BLaER1 (cell line): ENCODE measurements around the gene TNFSF13B.

Experiments used
- H3K27ac ChIP-seq: shearing (Covaris generic); formaldehyde crosslinking; 2 replicates; pipeline ENCODE4 v1.8.1; 2022
- H3K27me3 ChIP-seq: shearing (Covaris generic); formaldehyde crosslinking; 2 replicates; pipeline ENCODE4 v1.8.1; 2022
- H3K36me3 ChIP-seq: shearing (Covaris generic); formaldehyde crosslinking; 2 replicates; pipeline ENCODE4 v1.8.1; 2022
- H3K4me1 ChIP-seq: shearing (Covaris generic); formaldehyde crosslinking; 2 replicates; pipeline ENCODE4 v1.8.1; 2022
- H3K4me2 ChIP-seq: shearing (Covaris generic); formaldehyde crosslinking; 2 replicates; pipeline ENCODE4 v1.8.1; 2022
- H3K4me3 ChIP-seq: shearing (Covaris generic); formaldehyde crosslinking; 2 replicates; pipeline ENCODE4 v1.8.1; 2022
- H3K9ac ChIP-seq: shearing (Covaris generic); formaldehyde crosslinking; 2 replicates; pipeline ENCODE4 v1.8.1; 2022
- H3K9me3 ChIP-seq: shearing (Covaris generic); formaldehyde crosslinking; 2 replicates; pipeline ENCODE4 v1.8.1; 2022
- H4K20me1 ChIP-seq: shearing (Covaris generic); formaldehyde crosslinking; 2 replicates; pipeline ENCODE4 v1.8.1; 2022
- Cebpa-rat ChIP-seq: shearing (Covaris generic); IDR thresholded peaks from 2 replicates; pipeline ENCODE4 v1.8.1; 2022

Gene TNFSF13B

GRCh38 chr13:108313382-108313781, 43.9 kb downstream of the TNFSF13B start:
- Histone ChIP-seq H4K20me1 (no peaks in the 10 kb centered on the region), H3K27me3 (no peaks in the 10 kb centered on the region), H3K9ac (no peak overlapping the region), H3K36me3 (no peaks in the 10 kb centered on the region), H3K4me3 (no peak overlapping the region), H3K27ac (no peak overlapping the region), H3K4me1 (no peaks in the 10 kb centered on the region), H3K9me3 (peaks cover 14% of the 10 kb centered on the region), H3K4me2 (no peak overlapping the region)
- no peak for TF ChIP-seq Cebpa-rat

GRCh38 chr13:108315273-108315672, 45.8 kb downstream of the TNFSF13B start:
- Histone ChIP-seq H3K9ac (no peak overlapping the region), H3K4me1 (no peaks in the 10 kb centered on the region), H3K27ac (no peak overlapping the region), H3K4me2 (no peak overlapping the region), H4K20me1 (no peaks in the 10 kb centered on the region), H3K27me3 (no peaks in the 10 kb centered on the region), H3K36me3 (no peaks in the 10 kb centered on the region), H3K4me3 (no peak overlapping the region), H3K9me3 (peaks cover 9% of the 10 kb centered on the region)
- no peak for TF ChIP-seq Cebpa-rat

DNA sequence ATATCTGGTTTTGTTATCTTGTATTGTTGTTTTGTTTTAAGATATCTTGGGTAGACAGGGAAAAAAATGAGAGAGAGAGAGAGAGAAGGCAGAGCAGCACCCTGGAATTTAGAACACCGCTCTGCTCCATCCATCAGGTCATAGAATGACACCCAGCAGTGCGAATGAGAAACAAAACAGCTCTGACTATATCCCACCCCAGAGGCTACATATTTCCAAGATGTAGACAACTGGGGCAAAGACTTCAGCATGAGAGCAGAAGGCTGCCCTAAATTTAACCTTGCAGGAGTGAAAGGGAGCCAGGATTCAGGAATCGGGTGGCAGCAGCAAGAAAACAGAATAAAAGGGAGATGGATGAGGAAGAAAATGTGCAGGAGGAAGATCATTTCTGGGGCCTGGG, 46.5 kb downstream of the TNFSF13B start:
- Histone ChIP-seq H3K4me2 (no peak overlapping the region), H3K27ac (no peak overlapping the region), H4K20me1 (no peaks in the 10 kb centered on the region), H3K27me3 (no peaks in the 10 kb centered on the region), H3K36me3 (no peaks in the 10 kb centered on the region), H3K9me3 (peaks cover 9% of the 10 kb centered on the region), H3K9ac (no peak overlapping the region), H3K4me3 (no peak overlapping the region), H3K4me1 (no peaks in the 10 kb centered on the region)
- TF ChIP-seq Cebpa-rat, result no peak

GRCh38 chr13:108316413-108316812, 46.9 kb downstream of the TNFSF13B start:
- H4K20me1 ChIP-seq, result no peaks in the 10 kb centered on the region
- no peaks in the 10 kb centered on the region for H3K27me3 ChIP-seq
- no peak overlapping the region for H3K4me3 ChIP-seq
- H3K4me2 ChIP-seq, result no peak overlapping the region
- H3K9me3 ChIP-seq, result peaks cover 7% of the 10 kb centered on the region
- TF ChIP-seq Cebpa-rat, result no peak
- no peaks in the 10 kb centered on the region for H3K36me3 ChIP-seq
- no peak overlapping the region for H3K27ac ChIP-seq
- H3K9ac ChIP-seq, result no peak overlapping the region
- H3K4me1 ChIP-seq, result no peaks in the 10 kb centered on the region

GRCh38 chr13:108322206-108322824, 52.8 kb downstream of the TNFSF13B start:
- Histone ChIP-seq H3K4me3 (no peak overlapping the region), H3K9ac (no peak overlapping the region), H4K20me1 (no peaks in the 10 kb centered on the region), H3K4me1 (0 out of 2 replicates have a peak, but pooled peaks cover 7% of the 10 kb centered on the region), H3K27ac (no peak overlapping the region), H3K9me3 (no peaks in the 10 kb centered on the region), H3K27me3 (no peaks in the 10 kb centered on the region), H3K4me2 (no peak overlapping the region), H3K36me3 (no peaks in the 10 kb centered on the region)
- no peak for TF ChIP-seq Cebpa-rat

GRCh38 chr13:108323031-108323430, 53.5 kb downstream of the TNFSF13B start:
- H3K27ac ChIP-seq, result no peak overlapping the region
- no peak overlapping the region for H3K4me3 ChIP-seq
- no peaks in the 10 kb centered on the region for H3K36me3 ChIP-seq
- 0 out of 2 replicates have a peak, but pooled peaks cover 7% of the 10 kb centered on the region for H3K4me1 ChIP-seq
- H3K9me3 ChIP-seq, result no peaks in the 10 kb centered on the region
- H3K4me2 ChIP-seq, result no peak overlapping the region
- no peak for TF ChIP-seq Cebpa-rat
- H3K27me3 ChIP-seq, result no peaks in the 10 kb centered on the region
- no peaks in the 10 kb centered on the region for H4K20me1 ChIP-seq
- no peak overlapping the region for H3K9ac ChIP-seq

- Histone ChIP-seq H3K4me1 (0 out of 2 replicates have a peak, but pooled peaks cover 7% of the 10 kb centered on the region), H4K20me1 (no peaks in the 10 kb centered on the region), H3K9me3 (no peaks in the 10 kb centered on the region), H3K27me3 (no peaks in the 10 kb centered on the region), H3K36me3 (no peaks in the 10 kb centered on the region), H3K4me2 (no peak overlapping the region), H3K4me3 (no peak overlapping the region), H3K27ac (no peak overlapping the region), H3K9ac (no peak overlapping the region)
- TF ChIP-seq Cebpa-rat, result no peak
Observed at GRCh38 chr13:108325863-108326262, 56.3 kb downstream of the TNFSF13B start.

DNA sequence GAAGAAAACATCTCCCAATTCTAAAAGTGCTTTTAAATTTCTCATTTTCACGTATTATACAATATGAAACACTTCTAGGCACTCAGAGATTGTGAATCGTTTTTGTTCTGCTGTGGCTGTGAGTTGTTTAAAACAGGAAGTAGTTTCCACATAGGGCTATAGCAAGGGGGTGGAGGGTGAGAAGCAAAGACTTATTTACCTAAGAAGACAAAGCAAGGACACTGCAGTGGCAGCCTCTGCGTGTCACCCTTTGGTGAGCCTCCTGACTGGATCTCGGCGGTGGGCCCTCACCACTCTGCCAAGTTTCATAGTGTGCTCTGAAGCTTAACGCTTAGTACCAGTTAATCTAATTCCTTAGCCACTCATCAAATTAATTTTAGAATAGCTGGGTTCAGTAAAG, 56.8 kb downstream of the TNFSF13B start:
- Histone ChIP-seq H3K27me3 (no peaks in the 10 kb centered on the region), H3K4me1 (0 out of 2 replicates have a peak, but pooled peaks cover 7% of the 10 kb centered on the region), H3K27ac (no peak overlapping the region), H3K4me3 (no peak overlapping the region), H3K9ac (no peak overlapping the region), H3K4me2 (no peak overlapping the region), H3K9me3 (no peaks in the 10 kb centered on the region), H4K20me1 (no peaks in the 10 kb centered on the region), H3K36me3 (no peaks in the 10 kb centered on the region)
- no peak for TF ChIP-seq Cebpa-rat

DNA sequence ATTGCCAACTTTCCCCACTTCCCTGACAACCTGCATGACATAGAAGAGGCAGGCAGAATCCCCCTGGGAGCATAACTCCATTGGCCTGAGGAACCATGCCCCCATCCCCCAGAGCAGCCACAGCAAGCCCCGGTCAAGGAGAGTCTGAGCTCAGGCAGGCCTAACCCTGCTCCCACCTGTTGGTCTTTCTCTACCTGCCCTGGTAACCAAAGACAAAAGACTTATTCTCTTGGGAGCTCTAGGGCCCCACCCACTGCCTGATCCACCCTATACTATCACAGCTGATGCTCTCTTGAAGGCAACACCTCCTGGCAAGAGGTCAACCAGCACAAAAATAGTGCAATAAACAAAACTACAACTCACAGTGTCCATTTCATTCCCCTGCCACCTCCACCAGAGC, 59.3 kb downstream of the TNFSF13B start:
- 0 out of 2 replicates have a peak, but pooled peaks cover 7% of the 10 kb centered on the region for H3K4me1 ChIP-seq
- H3K27me3 ChIP-seq, result no peaks in the 10 kb centered on the region
- H3K27ac ChIP-seq, result no peak overlapping the region
- H3K9me3 ChIP-seq, result no peaks in the 10 kb centered on the region
- no peak for TF ChIP-seq Cebpa-rat
- no peak overlapping the region for H3K9ac ChIP-seq
- H3K4me3 ChIP-seq, result no peak overlapping the region
- H3K36me3 ChIP-seq, result no peaks in the 10 kb centered on the region
- H3K4me2 ChIP-seq, result no peak overlapping the region
- H4K20me1 ChIP-seq, result no peaks in the 10 kb centered on the region

- no peak for TF ChIP-seq Cebpa-rat
- H3K27ac ChIP-seq, result no peak overlapping the region
- no peaks in the 10 kb centered on the region for H3K4me1 ChIP-seq
- no peak overlapping the region for H3K4me2 ChIP-seq
- no peaks in the 10 kb centered on the region for H3K36me3 ChIP-seq
- no peaks in the 10 kb centered on the region for H3K9me3 ChIP-seq
- H3K27me3 ChIP-seq, result no peaks in the 10 kb centered on the region
- H3K4me3 ChIP-seq, result no peak overlapping the region
- no peak overlapping the region for H3K9ac ChIP-seq
- no peaks in the 10 kb centered on the region for H4K20me1 ChIP-seq
Observed at GRCh38 chr13:108332791-108333190, 63.3 kb downstream of the TNFSF13B start.
